Glomerular endothelial cell (primary cell): ENCODE data around the gene ZNF618. TPM values are rescaled to one million over a fixed set of nuclear protein-coding genes. Genes with fewer than 3 reads are reported as not detected.

Source experiments
- DNase-seq: peaks from one replicate; pipeline ENCODE4 v3.0.0-alpha.2; 2011; ENCODE audit warnings: low read depth, low spot score; ENCODE audit errors: extremely low read depth
- total RNA-seq: library from RNA; depleted of rRNA; stranded (reverse); fragments of >200 nt; gene quantifications from 2 replicates; pipeline ENCODE4 v1.2.3, GENCODE V29; 2015

Gene ZNF618
- total RNA-seq, 1 donor from 2014 or later: 34.2 TPM

GRCh38 chr9:113998525-113999255 is 122.6 kb downstream of the ZNF618 start:
- DNase-seq: no peak

DNA sequence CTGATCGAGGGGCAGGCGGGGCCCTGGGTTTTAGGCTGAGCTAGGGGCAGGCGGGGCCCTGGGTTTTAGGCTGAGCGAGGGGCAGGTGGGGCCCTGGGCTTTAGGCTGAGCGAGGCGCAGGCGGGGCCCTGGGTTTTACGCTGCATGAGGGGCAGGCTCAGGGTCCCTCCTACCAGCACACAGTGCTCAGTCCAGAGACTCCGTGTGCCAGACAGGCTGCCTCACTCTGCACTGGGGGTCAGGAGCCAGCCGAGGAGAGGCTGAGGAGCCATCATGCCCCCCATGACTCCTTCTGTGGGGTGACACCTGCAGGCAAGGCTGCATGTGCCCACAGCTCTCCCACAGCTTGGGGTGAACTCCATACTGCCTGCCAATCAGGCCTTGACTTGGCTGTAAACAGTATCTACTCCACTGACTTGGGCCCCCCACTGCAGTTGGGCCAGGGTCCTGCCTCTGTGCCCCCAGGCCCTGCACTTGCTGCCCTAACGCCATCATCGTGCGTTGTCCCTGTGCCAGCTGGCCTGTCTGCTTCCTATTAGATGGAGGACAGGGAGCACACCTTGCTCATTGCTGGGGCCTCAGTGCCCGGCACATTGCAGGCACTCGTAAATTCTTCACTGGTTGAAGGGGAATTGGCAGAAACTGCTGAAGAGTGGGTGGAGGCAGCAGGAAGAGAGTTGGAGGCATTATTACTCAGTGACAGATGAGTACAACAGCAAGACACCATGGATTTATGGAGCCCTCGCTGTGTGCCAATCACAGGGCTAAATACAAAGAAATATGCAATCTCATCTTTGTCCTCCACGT is 123.3 kb downstream of the ZNF618 start:
- DNase-seq: no peak

- no peak for DNase-seq
Observed at GRCh38 chr9:114000063-114000454, 124.0 kb downstream of the ZNF618 start.

DNA sequence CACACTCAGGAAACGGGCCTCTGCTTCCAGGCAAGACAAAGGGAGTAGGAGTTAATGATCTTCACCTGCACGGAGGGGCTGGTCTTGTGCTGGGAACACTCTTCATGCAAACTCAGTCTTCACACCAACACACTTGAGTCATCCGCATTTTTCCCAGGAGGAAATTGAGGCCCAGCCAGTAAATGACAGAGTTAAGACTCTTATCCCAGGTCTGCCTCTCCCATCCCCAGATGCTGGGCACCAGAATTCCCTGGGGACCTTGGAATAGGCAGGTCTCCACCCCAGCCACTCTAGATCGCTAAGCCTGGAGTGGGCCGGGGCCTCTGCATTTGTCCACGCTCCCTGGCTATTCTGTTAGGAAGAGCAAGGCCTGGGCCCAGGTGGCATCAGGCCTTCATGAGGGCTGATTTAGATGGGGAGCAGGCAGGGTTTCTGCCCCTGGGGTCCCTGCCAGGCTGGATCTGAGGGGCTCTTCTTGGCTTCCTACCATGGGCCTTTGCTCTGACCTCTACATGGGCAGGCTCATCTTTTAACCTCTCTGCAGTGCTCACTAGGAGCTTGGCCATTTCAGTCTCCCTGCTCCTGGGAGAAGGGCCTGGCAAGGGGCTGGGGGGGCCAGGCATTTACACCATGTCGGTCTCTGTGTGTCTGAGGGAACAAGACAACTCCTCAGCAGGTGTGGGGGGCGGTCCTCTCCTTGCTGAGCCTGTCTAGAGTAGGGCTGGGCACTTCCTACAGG is 124.7 kb downstream of the ZNF618 start:
- no peak for DNase-seq

- no peak for DNase-seq
Observed at GRCh38 chr9:114001410-114001685, 125.2 kb downstream of the ZNF618 start.

DNA sequence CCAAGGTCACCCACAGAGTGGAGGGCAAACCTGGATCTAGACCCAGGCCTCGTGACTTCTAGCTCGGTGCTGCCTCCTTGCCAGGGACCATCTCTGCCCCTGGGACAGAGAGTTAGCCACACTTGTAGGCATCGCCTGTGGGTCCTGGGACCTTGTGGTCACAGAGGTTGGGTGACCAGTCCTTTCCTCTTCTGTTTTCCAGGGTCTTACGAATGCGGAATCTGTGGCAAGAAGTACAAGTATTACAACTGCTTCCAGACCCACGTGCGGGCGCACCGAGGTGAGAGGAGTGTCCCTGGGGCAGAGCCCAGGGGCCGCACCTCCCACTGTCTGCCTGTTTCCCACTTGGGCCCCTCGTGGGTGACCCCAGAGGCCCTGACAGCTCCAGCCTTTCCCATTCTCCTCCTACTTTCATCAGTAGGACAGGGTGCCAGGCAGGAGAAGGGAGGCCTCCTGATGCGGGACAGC is 125.7 kb downstream of the ZNF618 start:
- DNase-seq: no peak

GRCh38 chr9:114002271-114002985 is 126.3 kb downstream of the ZNF618 start:
- DNase-seq: no peak

- DNase-seq: no peak
Observed at GRCh38 chr9:114002986-114003350, 126.9 kb downstream of the ZNF618 start.

GRCh38 chr9:114003351-114003750 is 127.2 kb downstream of the ZNF618 start:
- no peak for DNase-seq

GRCh38 chr9:114003758-114004157 is 127.6 kb downstream of the ZNF618 start:
- DNase-seq: no peak

DNA sequence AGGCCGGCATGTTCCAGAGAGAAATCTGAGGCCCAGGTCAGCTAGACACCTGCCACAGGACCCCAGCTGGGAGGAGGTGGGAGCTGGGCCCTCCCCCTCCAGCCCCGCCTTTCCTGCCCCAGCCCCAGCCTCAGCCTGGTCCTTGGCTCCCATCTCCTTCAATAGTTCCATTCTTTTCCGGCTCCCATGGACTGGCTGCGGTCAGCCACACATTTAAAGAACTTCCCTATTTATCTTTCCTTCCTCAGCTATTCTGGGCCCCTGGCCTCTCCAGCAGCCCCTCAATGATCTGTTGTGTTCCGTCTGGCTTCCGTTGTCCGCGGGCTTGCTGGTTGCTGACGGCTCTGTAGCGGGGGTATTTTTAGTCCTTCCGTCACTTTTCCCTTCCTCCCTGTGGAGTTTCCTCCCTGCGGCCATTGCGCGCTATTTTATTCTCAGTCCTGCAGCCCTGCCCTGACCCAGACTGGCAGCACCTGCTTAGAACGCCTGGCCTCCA is 128.2 kb downstream of the ZNF618 start:
- peak; percentile 18 for DNase-seq

- DNase-seq: no peak
Observed at GRCh38 chr9:114005371-114006154, 129.5 kb downstream of the ZNF618 start.

- no peak for DNase-seq
Observed at GRCh38 chr9:114006155-114006550, 130.0 kb downstream of the ZNF618 start.

- DNase-seq: no peak
Observed at GRCh38 chr9:114006931-114007691, 131.0 kb downstream of the ZNF618 start.

DNA sequence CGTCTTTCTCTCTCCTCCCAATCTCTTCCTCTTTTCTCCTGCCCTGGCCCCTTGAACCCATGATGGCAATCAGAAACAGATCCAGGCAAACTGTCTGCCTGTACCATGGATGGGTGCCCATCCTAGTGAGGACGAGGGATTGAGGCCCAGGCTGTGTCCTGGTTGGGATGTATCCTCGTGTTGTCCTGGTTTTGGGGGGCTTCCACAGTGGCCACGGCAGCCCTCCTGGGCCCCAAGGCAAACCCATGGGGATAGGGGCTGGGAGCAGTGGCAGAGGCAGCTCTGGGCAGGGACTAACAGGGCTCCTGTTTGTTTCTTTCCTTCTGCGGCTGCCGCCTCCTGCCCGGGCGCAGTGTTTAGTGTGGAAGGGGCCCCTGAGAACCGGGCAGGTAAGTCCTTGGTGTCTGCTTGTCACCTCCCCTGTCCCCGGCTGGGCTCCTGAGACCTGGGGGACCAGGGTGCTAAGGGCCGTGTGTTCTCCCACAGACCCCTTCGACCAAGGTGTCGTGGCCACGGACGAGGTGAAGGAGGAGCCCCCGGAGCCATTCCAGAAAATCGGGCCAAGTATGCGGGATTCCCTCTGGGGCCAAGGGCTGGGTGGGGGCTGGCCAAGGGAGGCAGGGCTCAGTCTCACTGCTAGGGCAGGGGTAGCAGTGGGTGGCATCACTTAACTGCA is 132.0 kb downstream of the ZNF618 start:
- no peak for DNase-seq

DNA sequence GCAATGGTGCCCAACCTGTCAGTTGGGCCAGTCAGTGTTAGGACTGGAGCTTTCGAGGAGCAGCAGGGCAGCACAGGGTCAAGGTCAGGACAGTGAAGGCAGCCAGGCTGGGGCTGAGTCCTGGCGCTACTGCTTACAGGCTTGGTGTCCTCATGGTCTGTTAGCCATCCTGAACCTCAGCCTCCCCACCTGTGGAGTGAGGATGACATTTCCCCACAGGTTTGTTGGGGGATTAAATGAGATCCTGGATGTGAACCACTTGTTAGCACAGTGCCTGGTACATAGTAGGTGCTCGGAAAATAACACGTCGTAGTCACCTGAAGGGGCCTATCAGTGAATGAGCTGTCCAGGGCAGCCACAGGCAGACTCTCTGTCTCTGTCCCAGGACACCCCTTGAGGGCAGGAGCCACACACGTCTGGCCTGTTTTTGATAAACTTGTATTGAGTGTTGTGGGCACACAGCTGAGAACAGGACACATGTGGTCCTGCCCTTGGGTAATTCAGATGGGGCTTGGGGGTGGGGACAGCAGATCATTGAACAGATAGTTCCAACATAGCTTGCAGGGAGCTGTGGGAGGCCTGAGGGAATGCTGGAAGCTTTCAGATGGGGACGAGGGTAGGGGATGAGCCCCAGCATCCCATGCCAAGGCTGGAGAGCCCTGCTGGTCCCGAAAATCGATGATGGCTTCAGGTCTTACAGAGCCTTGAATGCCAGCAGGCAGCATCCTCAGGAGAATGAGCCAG is 132.7 kb downstream of the ZNF618 start:
- no peak for DNase-seq

DNA sequence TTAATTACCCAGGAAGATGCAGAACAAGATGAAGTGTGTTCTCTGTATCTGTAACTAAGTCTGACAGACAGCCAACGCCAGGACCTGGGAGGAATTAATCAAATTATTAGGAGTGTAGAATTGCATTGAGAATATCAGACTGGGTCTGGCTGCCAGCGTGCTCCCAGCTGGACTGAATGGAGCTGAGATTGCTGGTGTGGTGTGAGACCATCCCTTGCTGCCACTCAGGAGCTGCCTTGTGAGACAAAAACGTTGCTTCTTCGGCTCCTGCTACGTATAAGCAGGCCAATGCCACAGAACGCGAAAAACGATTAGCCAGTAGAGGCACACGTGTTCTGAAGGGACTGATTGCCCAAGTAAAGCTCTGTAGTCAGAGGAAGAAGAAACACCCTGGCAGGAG is 135.2 kb downstream of the ZNF618 start:
- DNase-seq: no peak

DNA sequence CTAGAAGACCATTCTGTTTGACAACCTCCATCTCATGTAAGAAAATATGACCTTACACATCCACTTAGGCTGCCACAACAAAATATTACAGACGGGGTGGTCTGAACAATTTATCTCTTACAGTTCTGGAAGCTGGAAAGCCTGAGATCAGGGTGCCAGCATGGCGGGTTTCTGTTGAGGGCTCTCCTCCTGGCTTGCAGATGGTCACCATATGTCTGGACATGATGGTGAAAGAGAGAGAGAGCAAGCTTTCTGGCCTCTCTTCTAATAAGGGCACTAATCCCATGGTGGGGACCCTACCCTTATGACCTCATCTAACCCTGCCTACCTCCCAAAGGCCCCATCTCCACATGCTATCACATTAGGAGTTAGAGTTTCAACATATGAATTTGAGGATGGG is 136.0 kb downstream of the ZNF618 start:
- no peak for DNase-seq
